HepG2 (cell line): ENCODE measurements around the gene SERP1. TPM values are rescaled to one million over a fixed set of nuclear protein-coding genes. Genes with fewer than 3 reads are reported as not detected.

Experiments used
- CC2D1A ChIP-seq: sonication (generic); formaldehyde crosslinking; IDR thresholded peaks from 2 replicates; pipeline ENCODE4 v1.8.1; 2023; ENCODE audit warnings: mild to moderate bottlenecking, missing genetic modification reagents
- CREM ChIP-seq, 2 experiments: sonication (generic) in 1 of 2; formaldehyde crosslinking in 1 of 2; IDR thresholded peaks; 2 replicates each; pipeline versions ENCODE4 v1.4.0 to v1.6.1; 2016 to 2020; ENCODE audit warnings: antibody characterized with exemption in 1 of 2, mild to moderate bottlenecking in 1 of 2, missing genetic modification reagents in 1 of 2
- ETV6 ChIP-seq: sonication (generic); formaldehyde crosslinking; conservative IDR thresholded peaks from 2 replicates; pipeline ENCODE4 v1.4.0; 2020; ENCODE audit warnings: missing genetic modification reagents
- GMEB2 ChIP-seq: IDR thresholded peaks from 2 replicates; pipeline ENCODE4 v1.6.1; 2016; ENCODE audit warnings: missing biosample characterization, missing genetic modification reagents, low read depth
- HNF1B ChIP-seq: sonication (generic); formaldehyde crosslinking; IDR thresholded peaks from 2 replicates; pipeline ENCODE4 v1.5.1; 2020; ENCODE audit warnings: mild to moderate bottlenecking, moderate library complexity, missing genetic modification reagents
- ISX ChIP-seq: sonication (generic); formaldehyde crosslinking; conservative IDR thresholded peaks from 2 replicates; pipeline ENCODE4 v1.5.0; 2020; ENCODE audit warnings: missing genetic modification reagents
- MAX ChIP-seq: IDR thresholded peaks from 2 replicates; pipeline ENCODE4 v1.6.1; 2012; ENCODE audit warnings: inconsistent platforms
- NFKBIZ ChIP-seq: IDR thresholded peaks from 2 replicates; pipeline ENCODE4 v1.6.1; 2018; ENCODE audit warnings: missing genetic modification reagents, missing compliant biosample characterization
- NR3C1 ChIP-seq: sonication (generic); formaldehyde crosslinking; IDR thresholded peaks from 2 replicates; pipeline ENCODE4 v1.4.0; 2020; ENCODE audit warnings: missing genetic modification reagents
- PAWR ChIP-seq: sonication (generic); formaldehyde crosslinking; IDR thresholded peaks from 2 replicates; pipeline ENCODE4 v1.4.0; 2020; ENCODE audit warnings: missing genetic modification reagents, mild to moderate bottlenecking, borderline replicate concordance
- RXRB ChIP-seq: IDR thresholded peaks from 2 replicates; pipeline ENCODE4 v1.6.1; 2016; ENCODE audit warnings: borderline replicate concordance, missing genetic modification reagents, missing compliant biosample characterization
- SKIL ChIP-seq: sonication (generic); formaldehyde crosslinking; IDR thresholded peaks from 2 replicates; pipeline ENCODE4 v1.8.0; 2022; ENCODE audit warnings: missing genetic modification reagents, mild to moderate bottlenecking, moderate library complexity, borderline replicate concordance
- SMC3 ChIP-seq: IDR thresholded peaks from 2 replicates; pipeline ENCODE4 v1.6.1; 2011; ENCODE audit warnings: low read length, improper control_type of control experiment
- SNAI1 ChIP-seq: sonication (generic); formaldehyde crosslinking; IDR thresholded peaks from 2 replicates; pipeline ENCODE4 v1.5.0; 2020; ENCODE audit warnings: mild to moderate bottlenecking, missing genetic modification reagents, borderline replicate concordance
- SNRNP70 ChIP-seq: fragments of 200-400 bp; formaldehyde crosslinking; IDR thresholded peaks from 2 replicates; pipeline ENCODE4 v1.6.1; 2017; ENCODE audit warnings: mild to moderate bottlenecking, low read depth, low read length, moderate library complexity
- TCF7 ChIP-seq: sonication (generic); IDR thresholded peaks from 2 replicates; pipeline ENCODE4 v1.6.1; 2016; ENCODE audit warnings: antibody characterized with exemption, low read depth
- TIGD3 ChIP-seq: sonication (generic); formaldehyde crosslinking; IDR thresholded peaks from 2 replicates; pipeline ENCODE4 v1.5.1; 2020; ENCODE audit warnings: mild to moderate bottlenecking, missing genetic modification reagents, borderline replicate concordance
- ZNF367 ChIP-seq: sonication (generic); formaldehyde crosslinking; IDR thresholded peaks from 2 replicates; pipeline ENCODE4 v1.4.0; 2020; ENCODE audit warnings: missing genetic modification reagents, borderline replicate concordance
- ZNF513 ChIP-seq: sonication (generic); formaldehyde crosslinking; conservative IDR thresholded peaks from 2 replicates; pipeline ENCODE4 v1.5.0; 2020; ENCODE audit warnings: missing genetic modification reagents
- ZNF850 ChIP-seq: sonication (generic); formaldehyde crosslinking; conservative IDR thresholded peaks from 2 replicates; pipeline ENCODE4 v1.9.0; 2021; ENCODE audit warnings: mild to moderate bottlenecking, missing genetic modification reagents
- polyA plus RNA-seq, 8 experiments: library from polyadenylated mRNA; depleted of rRNA in 3 of 8; stranded (reverse) in 7 of 8; unstranded in 1 of 8; fragments of >200 nt; fragmentation: Illumina TruSeq in 4 of 8; extraction: Trizol in 4 of 8; gene quantifications; 2 replicates each; pipeline versions ENCODE4 v1.2.1 to v1.2.3, GENCODE V29; 2011 to 2016; ENCODE audit warnings: low read depth in 4 of 8, missing spikeins in 1 of 8, mixed read lengths in 1 of 8; ENCODE audit not compliant: insufficient read depth in 1 of 8
- total RNA-seq, 5 experiments: library from RNA; depleted of rRNA; stranded (reverse); fragments of >200 nt; fragmentation: Illumina TruSeq; extraction: Trizol; gene quantifications; 2 replicates each; pipeline ENCODE4 v1.2.3, GENCODE V29; 2016; ENCODE audit warnings: low read depth in 1 of 5

Gene SERP1
- total and polyA plus RNA-seq, 2 of the 13 experiments (the other 11 are each of a cell fraction or from before 2014, with no cell fraction given) = 61.2 to 95.0 TPM

GRCh38 chr3:150546226-150547044 lies at the start of gene SERP1, which contains the start of gene EIF2A (continued):
- TF ChIP-seq HNF1B (CRISPR knock-in tag) = peak; percentile 88
- no peak for TF ChIP-seq CC2D1A (CRISPR knock-in tag)
- no peak for TF ChIP-seq ETV6 (CRISPR knock-in tag)
- no peak for TF ChIP-seq SMC3
- TF ChIP-seq TCF7 = no peak
- TF ChIP-seq NFKBIZ = peak; percentile 22; the same call in 1 of the 2 replicates
- peak; percentile 99 for TF ChIP-seq CREM (IDR thresholded peaks at IDR 0.05)
- TF ChIP-seq CREM (CRISPR knock-in tag; IDR thresholded peaks at IDR 0.05) = peak; percentile 87
- no peak; the same call in 1 of the 2 replicates for TF ChIP-seq TIGD3
- no peak; the same call in 1 of the 2 replicates for TF ChIP-seq SKIL (CRISPR knock-in tag)
- no peak for TF ChIP-seq NR3C1 (CRISPR knock-in tag)
- no peak for TF ChIP-seq PAWR (CRISPR knock-in tag)
- no peak for TF ChIP-seq ISX (CRISPR knock-in tag)
- TF ChIP-seq MAX = peak; percentile 80
- no peak for TF ChIP-seq ZNF367 (CRISPR knock-in tag)
- peak; percentile 36; the same call in 1 of the 2 replicates for TF ChIP-seq RXRB (CRISPR knock-in tag)
- no peak for TF ChIP-seq SNRNP70
- peak; percentile 83; the same call in 1 of the 2 replicates for TF ChIP-seq GMEB2 (CRISPR knock-in tag)
- TF ChIP-seq ZNF850 (CRISPR knock-in tag) = peak; percentile 94
- TF ChIP-seq ZNF513 = no peak
- 0 out of 2 replicates have a peak, but pooled peaks have one; percentile 36 for TF ChIP-seq SNAI1
